ENCODE measurements around the gene CLCN1. TPM values are rescaled to one million over a fixed set of nuclear protein-coding genes. Genes with fewer than 3 reads are reported as not detected.

The CLCN1 gene
- total RNA-seq, 1 donor from 2014 or later = 3.1 TPM

DNA sequence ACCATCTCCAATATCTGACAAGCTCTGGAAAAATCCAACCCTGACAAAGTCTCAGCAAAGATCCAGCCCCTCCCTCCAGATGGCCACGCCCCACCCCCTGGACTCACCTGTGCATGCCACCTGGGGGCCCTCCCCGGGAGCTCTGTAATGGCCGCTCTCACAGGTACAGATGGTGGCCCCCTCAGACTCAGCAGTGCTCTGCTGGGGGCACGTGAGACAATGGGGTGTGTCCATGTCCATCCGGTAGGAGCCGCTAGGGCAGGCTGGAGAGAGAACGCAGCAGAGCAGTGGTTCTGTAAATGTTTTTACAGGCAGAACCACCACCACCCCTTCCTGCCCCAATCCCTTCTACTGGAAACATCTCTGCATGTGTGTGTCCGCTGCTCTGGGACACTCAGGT, 83.2 kb downstream of the CLCN1 start:
- DNase-seq = no peak

DNA sequence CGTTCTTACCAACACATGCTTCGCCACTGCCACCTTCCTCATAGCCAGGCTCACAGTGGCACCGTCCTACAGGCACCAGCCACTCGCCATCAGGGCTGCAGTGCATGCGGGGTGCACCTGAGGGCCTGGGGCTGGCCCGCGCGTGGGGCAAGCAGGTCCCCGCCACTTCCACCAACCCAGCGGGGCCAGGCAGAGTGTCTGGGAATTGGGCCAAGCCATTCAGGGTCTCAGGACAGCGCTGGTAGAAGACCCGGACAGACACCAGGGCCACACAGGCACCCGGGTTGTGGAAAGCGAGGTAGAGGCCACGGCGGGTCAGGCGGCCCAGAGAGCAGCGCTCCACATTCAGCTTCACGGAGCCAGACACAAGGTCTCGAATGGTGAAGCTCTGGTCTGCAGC, 83.7 kb downstream of the CLCN1 start:
- no peak for DNase-seq

DNA sequence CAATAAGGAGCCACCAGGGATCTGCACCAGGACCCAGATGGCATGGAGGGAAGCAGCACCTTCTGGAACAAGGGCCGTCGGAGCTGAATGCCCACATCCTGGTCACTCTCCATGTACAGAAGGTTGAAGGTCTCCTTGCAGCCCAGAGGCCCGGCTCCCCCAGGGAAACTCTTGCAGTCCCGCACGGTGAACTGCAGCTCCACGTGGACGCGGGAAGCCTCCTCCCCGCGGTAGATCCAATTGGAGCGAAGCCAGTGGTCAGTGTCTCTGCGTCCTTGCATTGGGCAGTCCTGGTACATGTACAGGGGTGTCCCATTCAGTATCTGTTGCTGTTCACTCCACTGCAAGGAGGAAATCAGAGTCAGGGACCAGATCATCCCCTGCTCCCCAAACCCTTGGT, 85.4 kb downstream of the CLCN1 start:
- DNase-seq = no peak

Small RNA genes within 50 kb of the gene (small RNA-seq; reads per million reads assigned to genes)
- gene MIR6892 (ENCODE audit: low replicate concordance) (0.10 reads per million), gene RN7SL481P (ENCODE audit: low replicate concordance) (not detected), gene RN7SL535P (ENCODE audit: low replicate concordance) (not detected)

Other genes starting within 250 kb of the CLCN1 start
- gene PIP, start 184.0 kb upstream of the CLCN1 start, total RNA-seq = 11.3 TPM
- gene TAS2R39, start 132.7 kb upstream of the CLCN1 start, total RNA-seq = not detected
- gene TAS2R40, start 94.1 kb upstream of the CLCN1 start, total RNA-seq = not detected
- 95.8 TPM for gene GSTK1, start 52.7 kb upstream of the CLCN1 start, total RNA-seq
- gene TMEM139, start 31.2 kb upstream of the CLCN1 start, total RNA-seq = 0.51 TPM
- gene CASP2, start 27.8 kb upstream of the CLCN1 start, total RNA-seq = 27.0 TPM
- gene FAM131B, start 46.6 kb downstream of the CLCN1 start, total RNA-seq = 1.5 TPM
- gene ZYX, start 65.2 kb downstream of the CLCN1 start, total RNA-seq = 33.7 TPM
- gene EPHA1, start 92.7 kb downstream of the CLCN1 start, total RNA-seq = 12.5 TPM
- not detected for gene TAS2R60, start 127.3 kb downstream of the CLCN1 start, total RNA-seq
- 0.31 TPM for gene TAS2R41, start 161.8 kb downstream of the CLCN1 start, total RNA-seq

All from tongue (tissue), 3 donors.